NOMO-1 treated with dmso at 0.1 percent for 144 hours (cell line): ENCODE measurements around the gene MRPL11.

Experiments
- DNase-seq: peaks from one replicate; lab custom pipeline; 2025; ENCODE audit not compliant: unreplicated experiment; lab: John Stamatoyannopoulos, UW

MRPL11 gene

GRCh38 chr11:66407651-66408050 lies 31.0 kb downstream of the MRPL11 start:
- DNase-seq: no peak

DNA sequence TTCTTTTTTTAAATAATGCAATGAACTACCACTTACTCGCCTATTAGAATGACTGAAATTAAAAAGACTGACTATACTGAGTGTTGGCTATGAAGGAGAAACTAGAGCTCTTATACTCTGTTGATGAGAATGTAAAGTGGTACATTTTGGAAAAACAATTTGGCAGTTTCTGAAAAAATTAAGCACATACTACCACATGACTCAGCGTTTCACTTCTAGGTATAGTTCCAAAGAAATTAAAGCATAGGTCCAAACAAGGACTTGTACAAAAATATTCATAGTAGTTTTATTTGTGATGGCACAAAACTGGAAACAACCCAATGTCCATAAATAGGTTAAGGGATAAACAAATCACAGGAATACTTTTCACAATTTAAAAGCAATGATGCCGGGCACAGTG lies 44.7 kb downstream of the MRPL11 start:
- no peak for DNase-seq

GRCh38 chr11:66391322-66391721 lies 47.3 kb downstream of the MRPL11 start:
- no peak for DNase-seq

DNA sequence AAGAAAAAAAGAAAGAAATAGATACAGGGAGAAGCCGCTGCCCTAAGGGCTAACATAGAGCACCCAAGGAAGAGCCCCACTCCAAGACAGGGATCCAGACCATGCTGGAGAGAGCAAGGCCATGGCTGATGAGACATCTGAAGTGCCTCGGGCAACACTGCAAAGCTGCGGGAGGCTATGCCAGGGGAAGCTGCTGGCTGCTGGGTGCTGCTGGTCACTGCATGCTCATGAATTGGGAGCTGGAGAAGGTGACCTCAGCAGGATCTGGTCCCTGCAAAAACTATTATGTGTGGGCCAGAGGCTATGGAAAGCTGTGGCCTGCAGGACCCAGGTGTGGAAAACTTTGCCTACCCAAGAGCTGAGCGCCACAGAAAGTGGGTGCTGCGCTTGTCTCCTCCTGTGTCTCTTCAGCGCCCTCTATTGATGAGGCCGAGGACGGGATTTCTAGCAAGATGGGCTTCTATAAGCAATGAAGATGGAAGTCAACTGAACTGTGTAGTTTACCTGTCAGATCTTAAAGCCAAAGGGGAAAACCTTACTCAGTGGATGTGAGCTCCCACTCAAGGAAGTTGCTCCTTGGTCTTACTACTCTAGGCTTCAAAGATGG lies 49.8 kb downstream of the MRPL11 start:
- peak; percentile 62 for DNase-seq

DNA sequence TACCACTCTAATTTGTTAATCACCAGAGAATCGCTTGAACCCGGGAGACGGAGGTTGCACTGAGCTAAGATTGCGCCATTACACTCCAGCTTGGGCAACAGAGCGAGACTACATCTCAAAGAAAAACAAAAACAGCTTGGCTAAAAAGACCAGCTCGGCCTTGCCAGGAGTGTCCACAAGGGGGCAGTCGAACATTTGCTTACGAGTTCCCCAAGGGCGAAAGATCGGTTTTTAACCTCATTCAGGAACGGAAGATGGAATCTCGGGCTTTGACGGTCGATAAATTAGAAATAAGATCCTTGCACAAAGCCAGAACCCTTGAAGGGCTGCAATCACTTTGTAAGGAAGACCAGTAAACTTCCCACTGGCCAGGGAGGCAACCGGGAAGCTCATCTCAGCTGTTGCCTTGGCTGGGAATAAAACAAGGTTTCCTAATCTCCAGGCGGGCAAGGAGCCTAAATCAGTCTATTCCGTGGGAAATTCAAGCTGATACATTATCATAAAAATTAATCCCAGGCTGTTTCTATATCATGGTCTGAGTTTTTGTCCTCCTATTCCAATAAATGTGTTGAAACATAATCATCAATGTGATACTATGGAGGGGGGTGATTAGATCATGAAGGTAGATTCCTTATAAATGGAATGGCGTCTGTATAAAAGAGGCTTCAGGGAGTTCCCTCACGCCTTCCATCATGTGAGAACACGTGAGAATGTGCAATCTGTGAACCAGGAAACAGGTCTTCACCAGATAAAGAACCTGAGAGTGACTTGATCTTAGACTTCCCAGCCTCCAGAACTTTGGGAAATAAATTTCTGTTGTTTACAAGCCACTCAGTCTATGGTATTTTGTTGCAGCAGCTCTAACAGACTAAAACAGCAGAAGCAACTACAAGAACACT lies 52.2 kb downstream of the MRPL11 start:
- peak; percentile 53 for DNase-seq
